ENCODE measurements around the gene CHMP4A.
"Not testable (repeated sequence)": the region's sequence is repeated elsewhere in the genome, so short reads cannot be mapped to it uniquely, and the experiment has no call there.

The CHMP4A gene

GRCh38 chr14:24222987-24223386 is 9.7 kb upstream of the CHMP4A start:
- DNase-seq: not testable (repeated sequence)

DNA sequence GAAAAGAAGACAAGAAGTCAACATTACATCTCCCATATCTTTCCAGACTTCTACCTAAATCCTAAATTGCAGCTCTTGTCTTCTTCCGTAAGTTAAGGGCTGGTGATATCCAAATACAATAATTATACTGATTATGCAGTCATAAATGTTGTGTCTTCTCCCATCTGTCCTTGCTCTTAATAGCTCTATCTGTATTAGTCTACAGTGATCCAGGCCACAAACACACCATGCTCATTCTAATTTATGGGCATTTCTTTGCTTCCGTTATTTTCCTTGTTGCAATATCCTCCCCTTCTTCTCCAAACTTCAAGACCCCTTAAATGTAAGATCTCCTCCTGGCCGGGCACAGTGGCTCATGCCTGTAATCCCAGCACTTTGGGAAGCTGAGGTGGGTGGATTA is 6.2 kb upstream of the CHMP4A start:
- DNase-seq: no peak

DNA sequence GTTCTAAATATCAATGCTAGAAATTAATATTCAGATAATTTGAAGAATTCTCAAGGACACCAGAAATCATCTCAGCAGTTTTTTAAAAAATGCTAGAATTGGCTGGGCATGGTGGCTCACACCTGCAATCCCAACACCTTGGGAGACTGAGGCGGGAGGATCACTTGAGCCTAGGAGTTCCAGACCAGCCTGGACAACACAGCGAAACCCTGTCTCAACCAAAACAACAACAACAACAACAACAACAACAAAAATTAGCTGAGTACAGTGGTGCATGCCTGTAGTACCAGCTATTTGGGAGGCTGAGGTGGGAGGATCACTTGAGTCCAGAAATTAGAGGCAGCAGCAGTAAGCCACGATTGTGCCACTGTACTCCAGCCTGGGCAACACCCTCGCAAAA is 5.8 kb upstream of the CHMP4A start:
- DNase-seq: no peak

DNA sequence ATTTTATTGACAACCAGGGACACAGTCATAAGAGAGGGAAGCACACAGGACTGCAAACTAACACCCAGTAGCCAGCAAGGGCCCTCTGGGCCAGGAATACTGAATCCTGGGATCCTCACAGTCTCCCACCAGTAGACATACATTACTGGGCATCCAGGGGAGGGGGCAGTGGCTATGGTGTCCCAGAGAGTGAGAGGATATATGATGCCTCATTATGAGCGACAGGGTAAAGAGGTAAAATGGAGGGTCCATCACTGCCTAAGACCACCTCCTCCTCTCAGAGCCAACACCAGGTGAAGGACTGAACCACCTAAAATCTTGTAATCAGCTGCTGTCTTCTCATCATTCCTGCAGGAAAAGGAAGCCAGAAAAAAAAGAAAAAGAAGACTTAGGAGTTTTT is 3.6 kb upstream of the CHMP4A start:
- not testable (repeated sequence) for DNase-seq

GRCh38 chr14:24216345-24216699 is 3.0 kb upstream of the CHMP4A start:
- DNase-seq: no peak

DNA sequence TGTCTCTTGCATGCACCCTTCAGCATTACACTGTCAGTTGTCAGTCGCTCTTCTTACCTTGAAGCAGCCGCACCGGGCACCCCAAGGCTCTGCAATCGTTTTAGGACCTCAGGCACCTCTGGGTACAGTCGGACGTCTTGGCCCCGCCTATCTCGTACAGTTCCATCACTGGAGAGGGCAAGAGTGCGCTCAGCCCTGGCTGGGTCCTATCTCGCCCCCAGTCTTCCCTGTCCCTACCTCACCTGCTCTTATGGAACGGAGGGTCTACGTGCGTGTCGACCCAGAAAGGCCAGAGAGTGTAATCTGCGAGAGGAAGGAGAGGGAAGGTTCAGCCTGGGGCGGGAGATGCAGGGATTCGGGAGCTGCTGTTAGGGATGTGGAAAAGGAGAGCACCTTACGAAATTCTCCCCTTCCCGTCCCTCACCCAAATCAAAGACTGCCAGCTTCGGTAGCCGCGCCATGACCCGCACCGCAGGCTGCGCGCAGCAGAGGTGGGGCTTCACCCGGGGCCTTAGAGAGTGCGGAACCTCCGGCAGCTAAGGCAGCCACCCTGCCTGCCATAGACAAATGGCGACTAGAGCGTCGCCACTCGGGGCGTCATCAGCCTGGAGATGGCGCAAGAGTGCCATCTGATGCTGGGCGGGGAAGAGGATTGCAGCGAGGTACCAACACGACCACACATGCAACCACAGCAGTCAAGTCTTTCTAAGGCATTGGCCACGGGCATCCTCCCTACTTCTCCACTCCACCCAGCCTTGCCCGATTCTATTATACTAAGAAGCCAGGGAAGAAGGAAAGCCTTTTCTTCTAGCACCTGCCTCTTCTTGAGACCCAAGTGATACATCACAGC is 2.4 kb upstream of the CHMP4A start, which contains the start of gene MDP1:
MDP1 (minus strand) TSS at position 572 of the 850 bp plus-strand sequence; CDS start at position 461, 111 bp downstream.
- peak; percentile 87 for DNase-seq

DNA sequence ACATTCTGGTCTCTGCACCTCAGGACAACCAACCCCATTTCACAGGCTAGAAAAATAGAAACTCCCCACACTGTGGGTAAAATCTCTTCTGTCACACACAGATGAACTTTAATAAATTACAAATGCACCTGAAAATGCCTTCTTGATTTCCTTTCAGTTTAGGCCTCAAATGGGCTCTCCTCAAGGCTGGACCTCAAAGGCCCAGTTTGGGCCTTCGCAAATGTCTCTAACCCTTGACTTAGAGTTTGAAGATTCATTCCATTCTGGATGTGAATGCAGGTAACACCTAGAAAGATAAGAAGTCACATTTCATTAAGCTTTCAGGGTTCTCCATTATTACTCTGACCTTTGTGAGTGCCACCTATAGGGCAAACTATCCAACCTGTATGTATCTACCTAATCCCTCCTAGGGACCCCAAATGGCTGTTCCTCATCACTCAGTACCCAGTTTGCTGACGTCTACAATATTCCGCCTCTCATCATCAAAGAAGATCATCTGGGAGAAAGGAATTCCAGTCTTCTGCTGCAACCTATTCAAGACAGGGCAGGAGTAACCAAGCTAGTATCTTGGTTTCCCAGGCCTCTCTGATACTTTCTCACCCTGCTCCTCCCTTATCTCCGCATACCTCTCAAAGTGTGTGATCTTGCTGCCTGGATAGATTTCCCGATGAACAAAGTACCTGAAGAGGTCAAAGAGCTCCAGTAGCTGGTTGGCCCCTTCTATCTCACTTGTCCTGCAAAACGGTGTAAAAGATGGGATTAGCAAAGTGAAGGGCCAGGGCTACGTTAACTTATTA is 776 bp upstream of the CHMP4A start:
- no peak for DNase-seq

- no peak for DNase-seq
Measured at GRCh38 chr14:24211311-24211710, 2.0 kb downstream of the CHMP4A start.

DNA sequence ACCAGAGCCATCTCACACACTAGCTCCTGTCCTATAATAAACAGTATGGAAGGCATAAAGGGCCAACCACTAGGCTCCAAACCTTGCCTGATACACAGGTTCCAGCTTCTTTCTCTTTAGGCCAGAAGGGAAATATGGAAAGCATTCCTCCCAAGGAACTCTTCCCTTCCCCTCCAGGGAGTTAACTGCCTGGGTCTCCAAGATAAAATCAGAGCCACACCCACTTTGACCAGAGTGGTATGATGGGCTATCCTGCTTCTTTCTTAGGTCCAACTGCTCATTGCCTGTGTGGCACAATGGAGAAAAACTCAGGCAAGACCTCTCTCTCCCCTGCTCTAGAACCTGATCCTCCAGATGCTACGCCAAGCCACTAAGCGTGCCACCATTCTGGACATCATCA is 5.7 kb downstream of the CHMP4A start:
- no peak for DNase-seq

- no peak for DNase-seq
Measured at GRCh38 chr14:24207104-24207551, 6.2 kb downstream of the CHMP4A start.

DNA sequence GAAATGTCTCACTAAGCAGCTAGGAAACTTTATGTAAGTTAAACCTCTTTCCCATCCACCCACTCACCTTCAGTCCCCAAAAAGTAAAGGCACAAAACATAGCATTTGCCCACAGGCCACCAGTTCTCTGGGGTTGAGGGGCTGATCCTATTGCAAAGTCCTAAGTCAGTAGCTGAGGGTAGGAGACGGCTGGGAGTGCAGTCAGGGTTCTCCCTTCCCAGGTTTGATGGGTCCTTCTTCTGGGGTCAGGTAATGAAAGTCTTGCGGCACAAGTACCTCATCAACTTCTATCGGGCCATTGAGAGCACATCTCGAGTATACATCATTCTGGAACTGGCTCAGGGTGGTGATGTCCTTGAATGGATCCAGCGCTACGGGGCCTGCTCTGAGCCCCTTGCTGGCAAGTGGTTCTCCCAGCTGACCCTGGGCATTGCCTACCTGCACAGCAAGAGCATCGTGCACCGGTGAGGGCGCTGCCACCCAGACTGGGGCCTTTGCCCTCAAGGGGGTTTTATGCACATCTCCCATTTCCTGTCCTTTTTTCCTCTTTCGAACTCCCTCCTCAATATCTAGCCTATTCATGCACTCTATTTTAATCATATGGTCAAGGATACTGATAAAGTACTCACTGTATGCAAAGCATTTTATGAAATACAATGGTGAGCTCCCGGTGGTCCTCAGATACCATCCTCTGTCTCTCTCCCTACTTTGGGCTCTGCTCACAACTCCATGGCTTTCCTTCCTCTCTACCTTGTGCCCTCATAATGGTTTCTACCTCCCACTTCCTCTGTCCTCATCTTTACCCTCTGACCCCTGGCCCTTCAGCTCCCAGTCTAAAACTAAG is 6.8 kb downstream of the CHMP4A start:
- no peak for DNase-seq

GRCh38 chr14:24204163-24205146 is 8.8 kb downstream of the CHMP4A start:
- no peak for DNase-seq

DNA sequence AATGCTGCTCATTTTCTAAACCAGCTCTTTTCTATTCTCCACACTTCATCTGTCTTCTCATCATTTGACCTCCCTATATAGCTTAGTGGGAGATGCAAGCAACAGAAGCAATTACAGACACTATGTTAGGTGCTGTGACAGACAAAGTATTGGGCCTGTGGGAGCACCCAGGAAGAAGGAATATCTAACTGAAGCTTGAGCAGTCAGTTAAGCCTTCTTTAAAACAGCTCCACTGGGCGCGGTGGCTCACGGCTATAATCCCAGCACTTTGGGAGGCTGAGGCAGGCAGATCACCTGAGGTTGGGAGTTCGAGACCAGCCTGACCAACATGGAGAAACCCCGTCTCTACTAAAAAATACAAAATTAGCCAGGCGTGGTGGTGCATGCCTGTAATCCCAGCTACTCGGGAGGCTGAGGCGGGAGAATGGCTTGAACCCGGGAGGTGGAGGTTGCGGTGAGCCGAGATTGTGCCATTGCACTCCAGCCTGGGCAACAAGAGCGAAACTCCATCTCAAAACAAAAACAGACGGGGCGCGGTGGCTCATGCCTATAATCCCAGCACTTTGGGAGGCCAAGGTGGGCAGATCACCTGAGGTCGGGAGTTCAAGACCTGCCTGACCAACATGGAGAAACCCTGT is 9.9 kb downstream of the CHMP4A start:
- not testable (repeated sequence) for DNase-seq

- DNase-seq: not testable (repeated sequence)
Measured at GRCh38 chr14:24202538-24202937, 10.8 kb downstream of the CHMP4A start.

- no peak for DNase-seq
Measured at GRCh38 chr14:24198814-24199524, 14.3 kb downstream of the CHMP4A start.

GRCh38 chr14:24197056-24197450 is 16.2 kb downstream of the CHMP4A start:
- DNase-seq: no peak

DNA sequence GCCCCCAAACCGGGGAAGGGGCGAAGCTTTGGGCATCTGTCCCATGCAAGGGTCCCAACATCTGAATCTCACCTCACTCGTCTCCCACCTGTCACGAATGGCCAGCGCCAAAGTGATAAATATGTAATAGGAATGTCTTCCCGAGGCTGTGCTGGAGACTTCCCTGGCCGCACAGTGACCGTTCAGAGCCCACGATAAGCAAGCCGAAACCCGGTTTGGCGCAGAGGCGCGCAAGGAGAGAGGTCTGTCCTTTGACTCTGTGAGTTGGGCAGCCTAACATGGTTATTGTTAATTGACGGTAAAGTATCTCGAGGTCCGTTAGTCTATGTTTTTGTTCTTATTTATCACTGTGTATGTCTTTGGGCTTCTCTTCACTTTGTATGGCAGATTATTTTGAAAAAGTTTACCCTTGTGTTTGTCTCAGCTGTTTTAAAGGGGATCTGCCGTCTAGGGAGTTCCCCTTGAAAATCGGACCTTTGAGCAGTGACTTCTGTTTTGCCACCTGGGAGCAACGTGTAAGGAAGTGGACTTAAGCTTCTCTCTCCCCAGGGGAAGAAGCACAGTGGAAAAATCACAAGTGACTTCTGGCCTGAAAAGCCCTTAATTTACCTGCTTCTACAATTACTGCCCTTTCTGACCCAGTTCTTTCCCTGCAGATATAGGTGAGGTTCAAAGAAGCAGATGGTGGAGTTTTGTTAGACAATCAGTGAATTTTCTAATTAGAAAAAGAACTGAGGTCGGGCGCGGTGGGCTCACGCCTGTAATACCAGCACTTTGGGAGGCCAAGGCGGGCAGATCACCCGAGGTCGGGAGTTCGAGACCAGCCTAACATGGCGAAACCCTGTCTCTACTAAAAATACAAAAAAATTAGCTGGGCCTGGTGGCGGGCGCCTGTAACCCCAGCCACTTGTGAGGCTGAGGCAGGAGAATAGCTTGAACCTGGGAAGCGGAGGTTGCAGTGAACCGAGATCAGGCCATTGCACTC is 16.9 kb downstream of the CHMP4A start:
- DNase-seq: no peak

DNA sequence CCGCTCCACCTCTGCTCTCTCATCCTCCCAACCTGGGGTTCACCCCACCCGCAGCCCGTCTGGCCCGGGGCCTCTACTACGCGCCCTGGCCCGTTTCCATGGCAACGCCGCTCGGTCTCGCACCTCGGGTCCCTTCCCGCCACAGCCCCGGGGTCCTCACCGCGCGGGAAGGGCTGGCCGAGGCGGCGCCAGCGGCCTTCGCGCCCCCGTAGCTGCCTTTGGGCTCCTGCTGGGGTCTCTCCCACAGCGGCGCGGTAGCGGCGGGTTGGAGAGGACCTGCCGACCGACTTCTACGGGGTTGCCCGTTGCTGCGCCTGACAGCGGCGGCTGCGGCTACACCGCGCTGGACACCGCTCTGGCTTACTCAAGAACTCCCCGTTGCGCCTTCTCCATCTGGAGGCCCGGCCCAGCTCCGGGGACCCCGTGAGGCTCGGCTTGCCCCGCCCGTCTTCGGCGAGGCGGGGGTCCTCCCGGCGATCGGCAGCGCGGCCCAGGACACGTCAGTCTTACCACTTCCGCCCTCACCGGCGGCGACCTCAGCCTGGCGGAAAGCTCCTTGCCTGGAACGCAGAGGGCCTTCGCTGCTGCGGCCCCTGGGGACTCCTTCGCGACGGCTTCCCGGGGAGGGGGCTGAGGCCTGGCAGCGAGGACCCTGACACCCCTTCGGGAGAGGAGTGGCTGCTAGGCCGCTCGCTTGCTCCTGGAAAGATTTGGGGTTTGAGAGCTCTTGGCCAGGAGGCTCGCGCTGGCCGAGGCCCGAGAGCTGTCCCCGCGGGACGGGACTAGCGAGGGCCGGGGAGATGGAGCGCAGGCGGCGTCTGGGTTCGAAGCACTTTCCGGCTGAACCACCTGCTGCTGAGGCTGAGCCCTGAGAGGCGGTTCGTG is 17.9 kb downstream of the CHMP4A start, which contains the start of gene TM9SF1:
TM9SF1 (minus strand) TSS at position 256 of the 885 bp plus-strand sequence. CDS start 422 bp downstream, outside the sequence.
- peak; percentile 88 for DNase-seq

Data from fibroblast of skin of scalp (primary cell).